Mesothelial cell of epicardium (in vitro differentiated cells): ENCODE measurements around the gene PARD3. TPM values are rescaled to one million over a fixed set of nuclear protein-coding genes. Genes with fewer than 3 reads are reported as not detected.
A peak's percentile ranks its signal among the peaks of the same experiment; 100 is the strongest.

Source experiments
- DNase-seq, 2 experiments: peaks; one replicate each; pipeline ENCODE4 v3.0.0; 2021; ENCODE audit warnings: low spot score in 2 of 2; ENCODE audit not compliant: unreplicated experiment in 2 of 2
- H3K27ac Mint-ChIP-seq: 2 replicates; pipeline ENCODE4 v1.8.0; 2021; ENCODE audit warnings: mixed read lengths
- H3K27me3 Mint-ChIP-seq: 2 replicates; pipeline ENCODE4 v1.8.0; 2021; ENCODE audit warnings: low read depth, mixed read lengths
- H3K36me3 Mint-ChIP-seq: 2 replicates; pipeline ENCODE4 v1.8.0; 2021; ENCODE audit warnings: mixed read lengths
- H3K4me1 Mint-ChIP-seq: 2 replicates; pipeline ENCODE4 v1.8.0; 2021; ENCODE audit warnings: mixed read lengths
- H3K4me3 Mint-ChIP-seq: 2 replicates; pipeline ENCODE4 v1.8.0; 2021; ENCODE audit warnings: mild to moderate bottlenecking, moderate library complexity, mixed read lengths
- H3K9me3 Mint-ChIP-seq: 2 replicates; pipeline ENCODE4 v1.8.0; 2021; ENCODE audit warnings: mixed read lengths
- CTCF ChIP-seq: fragments of 200-600 bp; sonication (generic); IDR thresholded peaks from one replicate; pipeline ENCODE4 v1.5.0; 2021; ENCODE audit warnings: antibody characterized with exemption; ENCODE audit not compliant: unreplicated experiment
- total RNA-seq: library from RNA; stranded (reverse); gene quantifications from 3 replicates; pipeline ENCODE4 v1.2.1, GENCODE V29; 2021

Gene PARD3
- total RNA-seq, 1 donor from 2014 or later = 73.2 TPM

GRCh38 chr10:34341473-34341872 lies 473.6 kb downstream of the PARD3 start:
- Mint-ChIP-seq H3K4me1 (peaks cover 32% of the 10 kb centered on the region), H3K27me3 (no peaks in the 10 kb centered on the region), H3K4me3 (no peak overlapping the region), H3K36me3 (peaks cover 7% of the 10 kb centered on the region), H3K9me3 (no peaks in the 10 kb centered on the region), H3K27ac (no peak overlapping the region)
- no peak for TF ChIP-seq CTCF
- no peak for DNase-seq

DNA sequence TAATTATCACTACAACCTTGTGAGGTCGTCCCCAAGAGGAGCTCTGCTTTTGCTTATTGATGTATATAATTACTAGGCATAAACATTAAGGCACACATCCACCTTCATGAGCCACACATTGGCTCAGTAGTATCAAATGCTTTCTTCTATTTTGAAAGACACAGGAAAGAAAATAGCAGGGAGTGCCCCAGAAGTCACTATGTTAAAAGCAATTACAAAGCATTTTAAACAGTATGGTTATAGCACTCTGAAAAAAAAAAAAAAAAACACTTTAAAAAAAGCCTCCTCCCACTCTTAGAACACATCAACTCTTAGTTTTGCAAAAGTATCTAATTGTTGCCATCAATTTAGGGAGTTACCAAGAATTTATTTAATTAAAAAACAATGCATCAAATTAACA lies 474.2 kb downstream of the PARD3 start:
- H3K4me1 Mint-ChIP-seq = peaks cover 32% of the 10 kb centered on the region
- H3K27ac Mint-ChIP-seq = no peak overlapping the region
- no peak for TF ChIP-seq CTCF
- H3K36me3 Mint-ChIP-seq = peaks cover 5% of the 10 kb centered on the region
- DNase-seq = no peak
- H3K9me3 Mint-ChIP-seq = no peaks in the 10 kb centered on the region
- no peaks in the 10 kb centered on the region for H3K27me3 Mint-ChIP-seq
- H3K4me3 Mint-ChIP-seq = no peak overlapping the region

DNA sequence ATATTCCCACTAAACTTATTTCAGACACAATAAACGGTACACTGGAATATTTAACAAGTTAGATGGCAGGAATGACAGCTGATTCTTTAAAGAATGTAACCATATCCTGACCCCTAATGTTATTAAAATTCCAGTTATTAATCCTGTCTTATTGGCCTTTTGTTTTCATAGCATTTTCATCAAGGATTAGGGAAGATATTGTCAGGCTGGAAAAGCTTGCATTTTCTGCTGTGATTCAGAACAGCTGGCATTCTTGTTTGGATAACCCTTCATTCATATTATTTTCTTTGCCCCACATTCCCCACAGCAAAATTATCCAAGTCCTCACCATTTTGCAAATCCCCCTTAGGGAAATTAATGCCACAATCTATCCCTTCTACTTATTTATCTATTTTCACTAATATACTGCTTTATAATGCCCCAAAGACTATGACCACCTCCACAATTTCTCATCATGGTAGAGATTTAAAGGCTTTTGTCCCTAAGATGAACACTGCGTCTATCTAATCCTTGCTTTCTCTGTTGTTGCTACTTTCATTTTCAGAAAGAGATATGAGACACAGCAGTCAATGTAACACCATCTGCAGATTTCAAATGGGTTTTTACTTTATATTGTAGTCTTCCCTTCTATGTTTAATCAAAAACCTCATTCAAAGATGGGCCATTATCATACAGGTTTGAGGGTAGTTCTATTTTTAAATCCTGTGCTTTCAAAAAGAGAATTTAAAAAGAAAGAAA lies 475.1 kb downstream of the PARD3 start:
- peak overlapping the region; percentile 45 for H3K27ac Mint-ChIP-seq
- H3K9me3 Mint-ChIP-seq = no peaks in the 10 kb centered on the region
- H3K27me3 Mint-ChIP-seq = no peaks in the 10 kb centered on the region
- peaks cover 5% of the 10 kb centered on the region for H3K36me3 Mint-ChIP-seq
- no peak for DNase-seq
- no peak overlapping the region for H3K4me3 Mint-ChIP-seq
- TF ChIP-seq CTCF = no peak
- peaks cover 29% of the 10 kb centered on the region for H3K4me1 Mint-ChIP-seq

DNA sequence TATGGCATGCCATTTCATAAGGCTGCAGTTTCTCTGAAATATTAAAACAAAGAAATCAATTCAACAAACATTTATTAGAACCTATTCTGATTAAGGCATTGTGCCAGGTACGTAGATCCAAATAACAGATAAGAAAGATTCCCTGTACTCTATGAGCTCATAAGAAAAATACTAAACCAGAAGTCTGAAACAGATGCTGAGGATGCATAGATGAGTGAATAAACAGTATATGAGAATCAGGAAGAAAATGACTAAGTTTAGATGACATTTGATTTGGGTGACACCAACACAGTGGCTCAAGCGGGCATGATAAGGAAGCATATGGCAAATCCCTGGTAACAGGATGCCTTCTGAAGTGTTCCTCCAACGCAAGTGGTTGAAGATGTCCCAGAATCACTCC lies 477.2 kb downstream of the PARD3 start:
- H3K9me3 Mint-ChIP-seq = no peaks in the 10 kb centered on the region
- no peak for TF ChIP-seq CTCF
- H3K4me1 Mint-ChIP-seq = peaks cover 24% of the 10 kb centered on the region
- no peak for DNase-seq
- no peaks in the 10 kb centered on the region for H3K27me3 Mint-ChIP-seq
- H3K27ac Mint-ChIP-seq = no peak overlapping the region
- H3K36me3 Mint-ChIP-seq = peaks cover 5% of the 10 kb centered on the region
- no peak overlapping the region for H3K4me3 Mint-ChIP-seq

DNA sequence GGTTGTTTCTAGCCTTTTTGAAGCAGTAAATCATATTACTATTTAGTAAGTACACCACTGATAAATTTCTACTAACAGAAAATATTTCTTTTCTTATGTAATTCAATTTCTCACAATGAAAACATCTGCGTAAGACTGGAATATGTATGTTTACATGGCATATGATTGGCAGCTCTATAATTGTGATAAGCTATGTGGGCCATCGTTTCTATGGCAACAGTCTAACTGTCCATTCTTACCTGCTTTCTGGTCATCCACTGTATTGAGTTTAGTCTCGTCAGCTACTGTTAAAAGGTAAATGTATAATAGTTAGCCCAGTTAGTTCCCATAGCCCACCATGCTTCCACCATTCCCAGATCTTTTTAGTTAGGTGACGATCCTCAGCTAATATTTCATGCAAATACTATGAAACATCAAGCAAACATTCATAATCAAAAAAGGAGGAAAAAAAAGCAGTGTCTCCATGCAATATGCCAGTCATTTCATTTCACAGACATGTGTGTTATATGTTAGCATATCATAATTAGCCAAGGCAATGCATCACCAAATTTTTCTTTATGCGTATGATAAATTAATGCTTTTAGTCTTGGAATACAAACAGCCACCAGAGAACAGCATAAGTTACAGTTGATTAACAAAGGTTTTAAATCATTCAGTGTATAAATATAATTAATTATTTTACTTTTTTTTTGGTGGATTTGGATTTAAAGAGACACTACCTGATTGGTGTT lies 479.0 kb downstream of the PARD3 start:
- no peak for TF ChIP-seq CTCF
- DNase-seq = no peak
- peaks cover 10% of the 10 kb centered on the region for H3K36me3 Mint-ChIP-seq
- no peaks in the 10 kb centered on the region for H3K27me3 Mint-ChIP-seq
- no peak overlapping the region for H3K27ac Mint-ChIP-seq
- peaks cover 21% of the 10 kb centered on the region for H3K4me1 Mint-ChIP-seq
- no peak overlapping the region for H3K4me3 Mint-ChIP-seq
- H3K9me3 Mint-ChIP-seq = no peaks in the 10 kb centered on the region
